Neural progenitor cell (in vitro differentiated cells): ENCODE data around the gene SARDH.

Source experiments
- EZH2 ChIP-seq: fragments of 200-600 bp; sonication (generic); IDR thresholded peaks from 2 replicates; pipeline ENCODE4 v1.6.1; 2017; ENCODE audit warnings: antibody characterized with exemption, mild to moderate bottlenecking, moderate library complexity
- EZH2phosphoT487 ChIP-seq: fragments of 200-600 bp; sonication (generic); IDR thresholded peaks from 2 replicates; pipeline ENCODE4 v1.6.1; 2017; ENCODE audit warnings: antibody characterized with exemption
- TF ChIP-seq, protein P1 (sequence below): fragments of 200-600 bp; sonication (generic); IDR thresholded peaks from 2 replicates; pipeline ENCODE4 v1.5.1; 2017; ENCODE audit warnings: antibody characterized with exemption, mild to moderate bottlenecking

DNA sequence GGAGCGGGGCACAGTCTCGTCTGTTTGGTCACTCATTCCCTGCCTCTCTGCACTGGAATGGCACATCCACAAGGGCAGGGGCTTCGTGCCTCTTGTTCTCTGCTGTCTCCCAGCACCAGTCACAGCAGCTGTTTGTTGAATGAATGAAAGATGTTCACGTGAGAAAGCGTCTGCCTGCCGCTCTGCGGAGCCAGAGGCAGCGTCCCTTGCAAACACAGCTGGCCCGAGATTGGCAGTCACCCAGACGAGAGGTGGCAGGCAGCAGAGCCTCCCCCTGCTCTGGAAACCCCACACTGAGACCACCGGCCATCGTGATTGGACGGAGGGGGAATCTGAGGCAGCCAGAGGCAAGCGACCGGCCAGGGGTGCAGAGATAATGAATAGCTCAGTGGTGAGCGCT is 123.0 kb downstream of the SARDH start:
- TF ChIP-seq, protein P1, sequence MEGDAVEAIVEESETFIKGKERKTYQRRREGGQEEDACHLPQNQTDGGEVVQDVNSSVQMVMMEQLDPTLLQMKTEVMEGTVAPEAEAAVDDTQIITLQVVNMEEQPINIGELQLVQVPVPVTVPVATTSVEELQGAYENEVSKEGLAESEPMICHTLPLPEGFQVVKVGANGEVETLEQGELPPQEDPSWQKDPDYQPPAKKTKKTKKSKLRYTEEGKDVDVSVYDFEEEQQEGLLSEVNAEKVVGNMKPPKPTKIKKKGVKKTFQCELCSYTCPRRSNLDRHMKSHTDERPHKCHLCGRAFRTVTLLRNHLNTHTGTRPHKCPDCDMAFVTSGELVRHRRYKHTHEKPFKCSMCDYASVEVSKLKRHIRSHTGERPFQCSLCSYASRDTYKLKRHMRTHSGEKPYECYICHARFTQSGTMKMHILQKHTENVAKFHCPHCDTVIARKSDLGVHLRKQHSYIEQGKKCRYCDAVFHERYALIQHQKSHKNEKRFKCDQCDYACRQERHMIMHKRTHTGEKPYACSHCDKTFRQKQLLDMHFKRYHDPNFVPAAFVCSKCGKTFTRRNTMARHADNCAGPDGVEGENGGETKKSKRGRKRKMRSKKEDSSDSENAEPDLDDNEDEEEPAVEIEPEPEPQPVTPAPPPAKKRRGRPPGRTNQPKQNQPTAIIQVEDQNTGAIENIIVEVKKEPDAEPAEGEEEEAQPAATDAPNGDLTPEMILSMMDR, result no peak
- TF ChIP-seq EZH2phosphoT487 (no peak), EZH2 (no peak)
